ENCODE measurements around the gene SOWAHA.

- no peak for TF ChIP-seq CTCF (IDR thresholded peaks at IDR 0.05; ENCODE audit: insufficient read depth, low read length, poor library complexity, severe bottlenecking)
- no peak for TF ChIP-seq EZH2phosphoT487 (conservative IDR thresholded peaks at IDR 0.05; ENCODE audit: low read length)
Measured at GRCh38 chr5:132827943-132828673, 15.0 kb downstream of the SOWAHA start.
